ENCODE measurements around the gene ARMC12.

DNA sequence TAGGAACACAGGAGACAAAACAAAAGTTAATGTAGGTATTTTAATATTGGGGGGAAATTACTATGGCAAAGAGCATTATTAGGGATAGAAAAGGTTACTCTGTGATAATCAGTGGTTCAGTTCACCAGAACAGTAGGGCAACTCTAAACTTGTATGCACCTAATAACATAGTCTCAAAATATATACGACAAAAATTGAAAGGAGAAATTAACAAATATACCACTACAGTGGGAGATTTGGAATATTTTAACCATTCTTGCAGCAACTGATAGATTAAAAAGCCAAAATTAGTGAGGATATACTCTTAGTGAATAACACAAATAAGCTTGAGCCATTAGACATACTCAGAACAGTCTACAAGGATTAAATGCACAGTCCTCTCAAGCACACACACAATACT lies 11.0 kb downstream of the ARMC12 start:
- TF ChIP-seq, protein P1, sequence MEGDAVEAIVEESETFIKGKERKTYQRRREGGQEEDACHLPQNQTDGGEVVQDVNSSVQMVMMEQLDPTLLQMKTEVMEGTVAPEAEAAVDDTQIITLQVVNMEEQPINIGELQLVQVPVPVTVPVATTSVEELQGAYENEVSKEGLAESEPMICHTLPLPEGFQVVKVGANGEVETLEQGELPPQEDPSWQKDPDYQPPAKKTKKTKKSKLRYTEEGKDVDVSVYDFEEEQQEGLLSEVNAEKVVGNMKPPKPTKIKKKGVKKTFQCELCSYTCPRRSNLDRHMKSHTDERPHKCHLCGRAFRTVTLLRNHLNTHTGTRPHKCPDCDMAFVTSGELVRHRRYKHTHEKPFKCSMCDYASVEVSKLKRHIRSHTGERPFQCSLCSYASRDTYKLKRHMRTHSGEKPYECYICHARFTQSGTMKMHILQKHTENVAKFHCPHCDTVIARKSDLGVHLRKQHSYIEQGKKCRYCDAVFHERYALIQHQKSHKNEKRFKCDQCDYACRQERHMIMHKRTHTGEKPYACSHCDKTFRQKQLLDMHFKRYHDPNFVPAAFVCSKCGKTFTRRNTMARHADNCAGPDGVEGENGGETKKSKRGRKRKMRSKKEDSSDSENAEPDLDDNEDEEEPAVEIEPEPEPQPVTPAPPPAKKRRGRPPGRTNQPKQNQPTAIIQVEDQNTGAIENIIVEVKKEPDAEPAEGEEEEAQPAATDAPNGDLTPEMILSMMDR (conservative IDR thresholded peaks at IDR 0.05; ENCODE audit: low read depth in 2 of 2): no peak
- TF ChIP-seq, protein P2, sequence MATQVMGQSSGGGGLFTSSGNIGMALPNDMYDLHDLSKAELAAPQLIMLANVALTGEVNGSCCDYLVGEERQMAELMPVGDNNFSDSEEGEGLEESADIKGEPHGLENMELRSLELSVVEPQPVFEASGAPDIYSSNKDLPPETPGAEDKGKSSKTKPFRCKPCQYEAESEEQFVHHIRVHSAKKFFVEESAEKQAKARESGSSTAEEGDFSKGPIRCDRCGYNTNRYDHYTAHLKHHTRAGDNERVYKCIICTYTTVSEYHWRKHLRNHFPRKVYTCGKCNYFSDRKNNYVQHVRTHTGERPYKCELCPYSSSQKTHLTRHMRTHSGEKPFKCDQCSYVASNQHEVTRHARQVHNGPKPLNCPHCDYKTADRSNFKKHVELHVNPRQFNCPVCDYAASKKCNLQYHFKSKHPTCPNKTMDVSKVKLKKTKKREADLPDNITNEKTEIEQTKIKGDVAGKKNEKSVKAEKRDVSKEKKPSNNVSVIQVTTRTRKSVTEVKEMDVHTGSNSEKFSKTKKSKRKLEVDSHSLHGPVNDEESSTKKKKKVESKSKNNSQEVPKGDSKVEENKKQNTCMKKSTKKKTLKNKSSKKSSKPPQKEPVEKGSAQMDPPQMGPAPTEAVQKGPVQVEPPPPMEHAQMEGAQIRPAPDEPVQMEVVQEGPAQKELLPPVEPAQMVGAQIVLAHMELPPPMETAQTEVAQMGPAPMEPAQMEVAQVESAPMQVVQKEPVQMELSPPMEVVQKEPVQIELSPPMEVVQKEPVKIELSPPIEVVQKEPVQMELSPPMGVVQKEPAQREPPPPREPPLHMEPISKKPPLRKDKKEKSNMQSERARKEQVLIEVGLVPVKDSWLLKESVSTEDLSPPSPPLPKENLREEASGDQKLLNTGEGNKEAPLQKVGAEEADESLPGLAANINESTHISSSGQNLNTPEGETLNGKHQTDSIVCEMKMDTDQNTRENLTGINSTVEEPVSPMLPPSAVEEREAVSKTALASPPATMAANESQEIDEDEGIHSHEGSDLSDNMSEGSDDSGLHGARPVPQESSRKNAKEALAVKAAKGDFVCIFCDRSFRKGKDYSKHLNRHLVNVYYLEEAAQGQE (IDR thresholded peaks at IDR 0.05; ENCODE audit: unreplicated experiment): no peak
- TF ChIP-seq EZH2 (IDR thresholded peaks at IDR 0.05; ENCODE audit: low read depth, unreplicated experiment): no peak
- TF ChIP-seq NANOG (IDR thresholded peaks at IDR 0.05; ENCODE audit: borderline replicate concordance): no peak
- TF ChIP-seq JUNB (IDR thresholded peaks at IDR 0.05; ENCODE audit: unreplicated experiment): no peak
- no peak for TF ChIP-seq POLR2AphosphoS5 (IDR thresholded peaks at IDR 0.05; ENCODE audit: low read depth)
